GM18505 (cell line): ENCODE data around the gene CPT1B.

Experiments used
- ATAC-seq: cut with Tn5 transposase; IDR thresholded peaks from one replicate; pipeline ENCODE4 v1.9.1; 2021; ENCODE audit not compliant: unreplicated experiment
- POLR2A ChIP-seq: IDR thresholded peaks from 4 replicates; pipeline ENCODE4 v1.6.1; 2011; ENCODE audit warnings: borderline replicate concordance; ENCODE audit not compliant: insufficient read depth, insufficient read length; ENCODE audit errors: extremely low read depth

CPT1B gene

DNA sequence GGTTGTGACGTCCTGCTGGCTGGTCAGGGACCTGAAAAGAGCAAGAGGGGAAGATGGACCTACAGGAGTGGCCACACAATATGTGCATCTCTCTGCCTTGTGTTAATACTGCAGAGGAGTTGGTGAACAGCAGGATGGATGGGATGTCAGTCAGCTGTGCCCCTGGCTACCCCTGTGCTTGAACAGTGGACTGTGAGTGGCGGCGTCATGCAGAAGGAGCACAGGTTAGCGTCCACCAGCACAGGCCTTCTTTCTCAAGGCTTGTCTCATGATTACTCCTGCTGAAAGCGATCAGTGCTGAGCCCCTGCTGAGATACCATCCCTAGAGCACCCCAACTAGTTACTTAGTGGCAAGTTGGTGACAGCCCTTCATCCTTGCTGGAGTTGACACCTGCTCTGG is 8.2 kb upstream of the CPT1B start:
- no peak for ATAC-seq
- TF ChIP-seq POLR2A: no peak

DNA sequence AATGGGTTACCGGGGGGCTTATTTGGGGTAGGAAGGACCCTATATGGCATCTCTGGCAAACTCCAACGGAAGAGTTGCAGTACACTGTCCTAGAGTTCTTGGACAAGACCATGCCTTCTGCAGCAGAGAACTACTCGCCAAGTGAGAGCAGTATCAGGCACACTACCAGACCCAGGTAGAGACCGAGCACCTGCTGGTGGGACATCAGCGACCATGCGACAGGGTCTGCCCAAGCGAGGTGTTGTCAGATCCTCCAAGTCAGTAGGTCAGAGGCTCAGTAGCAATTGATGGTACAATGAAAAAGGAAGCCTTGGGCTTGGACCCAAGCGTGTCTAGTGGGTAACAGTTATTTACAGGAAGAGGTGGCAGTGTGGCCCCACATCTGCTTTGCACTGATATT is 7.6 kb upstream of the CPT1B start:
- ATAC-seq: no peak

DNA sequence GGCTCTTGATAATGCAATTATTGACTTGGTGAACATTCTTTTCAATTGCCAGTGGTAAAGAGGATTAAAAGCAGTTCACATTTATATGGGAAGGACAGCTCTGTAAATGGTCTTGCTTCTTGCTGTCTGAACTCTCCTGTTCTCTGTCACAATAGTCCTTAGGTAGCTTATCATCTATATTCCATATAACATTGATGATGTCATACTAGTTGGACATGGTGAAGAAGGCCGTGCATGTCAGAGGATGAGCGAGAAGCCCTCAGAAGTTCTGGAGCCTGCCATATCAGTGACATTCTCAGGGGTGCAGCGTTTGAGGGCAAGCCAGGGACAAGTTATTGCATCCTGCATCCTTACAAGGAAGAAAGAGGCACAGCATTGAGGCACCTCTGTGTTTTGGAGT is 7.0 kb upstream of the CPT1B start:
- no peak for ATAC-seq
- no peak for TF ChIP-seq POLR2A

More for the DNA sequence above, 7.6 kb upstream of the CPT1B start:
- TF ChIP-seq POLR2A: no peak

DNA sequence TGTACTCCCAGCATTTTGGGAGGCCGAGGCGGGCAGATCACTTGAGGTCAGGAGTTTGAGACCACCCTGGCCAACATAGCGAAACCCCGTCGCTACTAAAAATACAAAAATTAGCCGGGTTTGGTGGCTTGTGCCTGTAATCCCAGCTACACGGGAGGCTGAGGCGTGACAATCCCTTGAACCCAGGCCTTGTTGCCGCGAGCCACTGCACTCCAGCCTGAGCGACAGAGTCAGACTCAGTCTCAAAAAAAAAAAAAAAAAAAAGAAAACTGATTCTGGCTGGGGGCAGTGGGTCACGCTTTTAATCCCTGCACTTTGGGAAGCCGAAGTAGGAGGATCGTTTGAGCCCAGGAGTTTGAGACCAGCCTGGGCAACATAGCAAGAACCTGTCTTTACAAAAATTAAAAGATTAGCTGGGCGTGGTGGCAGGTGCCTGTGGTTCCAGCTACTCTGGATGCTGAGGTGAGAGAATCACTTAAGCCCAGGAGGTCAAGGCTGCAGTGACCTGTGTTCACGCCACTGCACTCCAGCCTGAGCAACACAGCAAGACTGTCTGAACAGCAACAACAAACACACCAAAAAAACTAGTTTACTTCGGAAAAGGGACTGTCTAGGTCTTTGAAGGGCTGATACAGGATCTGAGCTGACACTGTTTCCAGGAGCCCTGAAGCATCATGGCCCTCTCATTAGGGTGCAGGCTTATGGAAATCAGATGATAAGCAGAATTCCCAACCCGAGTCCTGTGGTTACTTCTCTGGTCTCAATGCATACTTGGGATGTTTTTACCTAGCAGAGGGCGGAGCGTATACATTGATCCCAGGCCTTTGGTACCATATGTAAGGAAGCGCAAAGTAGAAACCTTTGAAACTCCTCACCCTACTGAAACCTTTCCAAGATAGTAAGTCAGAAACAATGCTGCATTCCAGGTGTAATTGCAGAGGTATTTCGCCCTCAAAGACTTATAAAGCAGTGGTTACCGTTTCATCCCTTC is 6.2 kb upstream of the CPT1B start:
- no peak for TF ChIP-seq POLR2A
- ATAC-seq: no peak

DNA sequence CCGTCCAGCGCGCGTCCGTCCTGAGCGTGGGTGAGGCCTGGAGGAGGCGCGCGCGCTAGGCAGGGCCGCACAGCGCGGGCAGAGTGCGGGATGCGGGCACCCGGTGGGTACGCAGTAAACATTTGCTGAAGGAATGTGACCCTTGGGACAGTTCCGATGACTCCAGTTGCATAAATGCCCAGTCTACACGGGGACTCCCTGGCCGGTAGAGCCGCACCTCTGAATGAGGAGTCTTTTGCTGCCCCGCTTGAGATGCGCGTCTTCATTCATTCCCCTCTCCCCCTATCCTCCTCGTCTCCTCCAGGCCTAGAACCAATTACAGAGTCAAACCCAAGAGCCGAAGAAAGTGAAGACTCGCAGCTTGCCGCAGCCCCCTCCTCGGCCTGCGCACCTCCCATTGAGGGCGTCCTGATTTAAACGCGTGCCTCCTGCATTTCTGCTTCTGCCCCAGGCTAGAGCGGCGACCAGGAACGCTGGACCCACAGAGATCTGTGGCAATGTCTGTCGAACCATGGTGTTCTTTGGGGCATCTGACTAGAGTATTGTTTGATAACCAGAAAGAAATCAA is 5.2 kb upstream of the CPT1B start:
- ATAC-seq: peak; percentile 30

DNA sequence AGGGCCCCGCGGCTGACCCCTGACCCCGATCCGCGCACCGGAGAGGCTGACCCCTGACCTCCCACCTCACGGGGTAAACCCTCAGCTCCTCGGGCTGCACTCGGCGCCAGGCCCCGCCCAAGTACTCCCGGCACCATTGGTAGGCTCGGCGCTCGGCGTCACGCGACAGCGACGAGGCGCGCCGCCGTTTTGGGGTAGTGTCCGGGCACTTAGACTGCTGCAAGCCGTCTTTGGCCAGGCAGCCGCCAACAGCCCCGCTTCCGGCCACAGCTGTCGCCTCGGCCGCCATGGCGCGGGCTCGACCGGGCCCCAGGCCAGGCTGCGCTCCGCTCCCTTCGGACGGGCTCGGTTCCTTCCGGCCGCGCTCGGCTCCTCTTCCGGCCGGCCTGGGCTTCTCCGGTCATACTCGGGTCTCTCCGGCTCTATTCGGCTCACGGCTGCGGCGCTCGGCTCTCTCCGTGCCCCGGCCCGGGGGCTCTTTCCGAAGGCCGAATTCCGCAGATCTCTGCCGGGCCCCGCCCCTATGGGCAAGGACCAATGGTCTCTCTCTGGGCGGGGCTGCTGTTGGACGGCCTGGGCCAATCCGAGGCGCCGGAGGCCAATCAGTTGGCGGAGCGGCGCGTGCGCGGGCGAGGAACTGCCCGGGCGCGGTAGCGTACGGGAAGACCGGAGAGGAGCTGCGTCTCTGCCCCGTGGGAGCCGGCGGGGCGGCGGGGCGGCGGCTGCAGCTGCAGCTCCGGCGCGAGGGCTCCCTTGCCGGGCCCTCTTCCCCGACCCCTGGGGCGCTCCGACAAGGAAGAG is 4.5 kb upstream of the CPT1B start, which contains the start of gene CHKB:
Gene CHKB (minus strand): TSS at position 357 of the 801 bp plus-strand sequence. CDS start 68 bp downstream, at position 289.
- peak; percentile 86 for TF ChIP-seq POLR2A
- ATAC-seq: peak; percentile 89

More for the DNA sequence above, 5.2 kb upstream of the CPT1B start:
- no peak for TF ChIP-seq POLR2A

DNA sequence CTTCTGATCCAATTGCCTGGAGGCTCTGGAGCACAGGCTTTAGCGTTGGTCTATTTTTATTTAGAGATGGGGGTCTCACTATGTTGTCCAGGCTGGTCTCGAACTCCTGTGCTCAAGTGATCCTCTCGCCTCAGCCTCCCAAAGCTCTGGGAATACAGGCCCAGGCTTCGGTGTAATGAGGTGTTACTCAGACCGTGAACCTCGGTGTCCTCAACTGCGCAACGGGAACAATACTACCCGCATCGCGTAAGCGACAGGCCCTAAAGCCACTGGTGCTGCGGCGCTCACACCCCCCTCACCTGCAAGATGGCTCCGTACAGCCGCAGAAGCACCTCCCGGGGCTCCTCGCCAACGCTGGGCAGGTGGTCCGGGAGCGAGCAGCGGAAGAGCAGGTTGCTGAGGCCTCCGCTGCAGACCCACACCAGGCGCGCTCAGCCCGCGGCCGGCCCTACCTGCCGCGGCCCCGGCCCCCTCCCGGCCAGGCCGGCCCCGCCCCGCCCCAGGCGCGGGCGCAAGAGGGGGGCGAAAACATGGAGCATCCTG is 3.8 kb upstream of the CPT1B start:
- peak; percentile 9 for ATAC-seq

DNA sequence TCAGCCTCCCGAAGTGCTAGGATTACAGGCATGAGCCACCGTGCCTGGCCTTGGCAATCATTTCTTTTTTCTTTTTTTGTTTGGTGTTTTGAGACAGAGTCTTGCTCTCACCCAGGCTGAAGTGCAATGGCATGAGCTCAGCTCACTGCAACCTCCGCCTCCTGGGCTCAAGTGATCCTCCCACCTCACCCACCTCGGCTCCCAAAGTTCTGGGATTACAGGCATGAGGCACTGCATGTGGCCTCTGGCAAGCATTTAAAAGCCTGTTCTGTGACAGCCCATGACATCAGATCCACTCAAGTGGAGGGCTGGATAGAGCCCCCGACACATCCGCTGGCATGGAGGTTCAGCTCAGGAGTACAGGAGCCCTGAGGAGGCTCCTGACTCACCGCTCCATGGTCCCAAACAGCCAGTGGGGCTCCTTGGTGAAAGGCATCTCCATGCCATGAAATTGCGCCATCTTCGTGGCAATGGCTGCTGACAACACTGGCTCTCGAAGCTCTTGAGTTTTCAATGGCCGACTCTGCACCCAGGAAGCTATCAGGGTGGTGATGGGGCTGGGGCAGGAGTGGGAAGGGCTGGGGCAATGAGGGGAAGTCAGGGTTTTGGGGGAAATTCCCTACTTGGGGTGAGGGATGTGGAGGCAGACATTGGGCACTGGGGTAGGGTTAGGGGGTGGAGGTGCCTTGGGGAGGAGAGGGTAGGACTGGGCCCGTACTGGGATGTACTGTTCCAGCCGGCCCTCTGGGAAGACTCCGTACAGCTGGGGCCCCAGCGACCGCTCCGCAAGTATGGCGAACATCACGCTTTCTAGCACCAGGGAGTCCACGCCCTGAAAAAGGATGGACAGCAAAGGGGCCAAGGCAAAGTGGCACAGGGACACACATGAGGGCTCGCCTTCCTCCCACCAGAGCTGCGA is 3.1 kb upstream of the CPT1B start:
- ATAC-seq: no peak
- TF ChIP-seq POLR2A: no peak

More for the DNA sequence above, 3.8 kb upstream of the CPT1B start:
- no peak for TF ChIP-seq POLR2A

DNA sequence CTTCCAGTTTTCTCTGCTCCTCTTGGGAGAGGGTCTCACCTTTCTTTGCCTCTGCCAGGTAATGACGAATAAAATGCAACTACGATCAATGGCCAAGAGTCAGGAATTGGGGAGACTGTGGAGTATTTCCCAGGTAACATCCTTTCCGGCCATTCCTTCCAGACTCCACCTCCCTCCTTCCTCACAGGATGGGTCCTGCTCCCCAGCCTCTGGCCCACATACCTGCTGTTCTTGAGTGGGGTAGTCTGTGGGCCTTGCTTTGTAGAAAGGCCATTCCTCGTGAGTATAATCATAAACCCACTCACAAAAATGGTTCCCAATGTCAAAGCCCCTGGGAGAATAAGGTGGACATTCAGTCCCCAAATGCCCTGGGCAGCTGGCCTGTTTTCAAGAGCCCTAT is 1.5 kb upstream of the CPT1B start:
- ATAC-seq: no peak
- no peak for TF ChIP-seq POLR2A

DNA sequence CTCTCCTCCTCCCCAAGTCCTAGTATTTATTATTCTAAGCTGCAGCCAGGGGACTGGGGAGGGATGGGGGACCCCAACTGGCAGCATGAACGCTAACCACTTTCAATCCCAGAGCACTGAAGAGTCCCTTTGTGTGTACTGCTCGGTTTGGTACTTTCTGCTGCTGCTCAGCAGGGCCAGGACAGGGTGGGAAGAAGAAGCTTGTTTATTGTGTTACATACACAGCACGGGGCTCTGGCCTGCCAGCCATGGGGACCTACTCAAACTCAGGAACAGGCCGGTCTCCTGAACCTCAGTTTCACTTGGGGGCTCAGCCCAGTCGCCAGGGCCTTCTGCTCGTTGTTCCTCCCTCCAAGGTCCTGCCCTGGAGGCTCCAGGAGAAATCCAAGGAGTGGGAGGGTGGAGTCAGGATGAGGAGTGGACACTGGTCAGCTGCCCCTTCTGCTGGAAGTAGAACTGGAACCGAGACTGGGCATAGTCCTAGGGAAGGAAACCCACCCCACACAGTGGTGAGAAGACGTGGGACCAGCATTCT is 616 bp upstream of the CPT1B start:
- no peak for TF ChIP-seq POLR2A
- ATAC-seq: no peak

DNA sequence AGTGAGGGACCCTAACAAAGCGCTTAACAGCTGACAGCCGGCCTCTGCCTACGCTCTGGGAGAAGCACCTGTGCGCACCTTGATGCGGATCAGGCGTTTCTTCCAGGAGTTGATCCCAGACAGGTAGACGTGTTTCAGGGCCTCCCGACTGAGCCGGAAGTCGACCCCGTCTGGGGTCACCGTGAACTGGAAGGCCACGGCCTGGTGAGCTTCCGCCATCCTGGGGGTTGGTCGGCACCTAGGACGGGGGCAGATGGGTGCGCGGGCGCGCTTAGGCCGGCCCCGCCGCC is 585 bp downstream of the CPT1B start:
- TF ChIP-seq POLR2A: no peak
- ATAC-seq: no peak
